Fibroblast of peridontal ligament (primary cell): ENCODE data around the gene SCRN2.

Experiments used
- DNase-seq: peaks from one replicate; pipeline ENCODE4 v3.0.0-alpha.2; 2010; ENCODE audit errors: extremely low read depth

The SCRN2 gene

GRCh38 chr17:47806913-47807255 is 34.2 kb downstream of the SCRN2 start:
- DNase-seq = no peak

DNA sequence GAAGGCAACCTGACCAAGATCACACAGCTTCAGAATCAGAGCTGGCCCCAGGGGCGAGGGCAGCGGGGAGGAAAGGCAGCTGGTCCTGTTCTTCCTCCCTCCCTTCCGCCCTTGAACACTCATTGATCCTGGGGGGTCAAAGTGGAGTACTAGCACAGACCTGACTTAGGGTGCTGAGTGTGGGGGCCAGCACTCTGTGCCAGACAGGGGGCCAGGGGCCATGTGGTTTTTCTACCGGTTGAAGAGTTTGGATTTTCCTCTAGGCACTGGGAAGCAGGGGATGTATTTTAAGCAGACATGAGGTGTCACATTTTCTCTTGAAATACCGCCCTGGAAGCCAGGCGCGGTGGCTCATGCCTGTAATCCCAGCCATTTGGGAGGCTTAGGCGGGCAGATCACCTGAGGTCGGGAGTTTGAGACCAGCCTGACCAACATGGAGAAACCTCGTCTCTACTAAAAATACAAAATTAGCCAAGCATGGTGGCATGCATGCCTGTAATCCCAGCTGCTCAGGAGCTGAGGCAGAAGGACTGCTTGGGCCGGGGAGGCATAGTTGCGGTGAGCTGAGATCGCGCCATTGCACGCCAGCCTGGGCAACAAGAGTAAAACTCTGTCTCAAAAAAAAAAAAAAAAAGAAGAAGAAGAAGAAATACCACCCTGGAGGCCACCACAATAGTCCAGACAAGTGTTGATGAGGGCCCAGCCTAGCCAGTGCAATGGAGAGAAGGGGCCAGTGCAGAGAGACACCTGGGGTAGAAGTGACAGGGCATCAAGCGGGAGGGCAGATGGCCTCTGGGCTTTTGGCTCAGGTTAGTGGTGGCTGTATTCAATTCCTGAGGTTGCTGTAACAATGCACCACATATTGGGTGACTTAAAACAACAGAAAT is 34.8 kb downstream of the SCRN2 start:
- no peak for DNase-seq

DNA sequence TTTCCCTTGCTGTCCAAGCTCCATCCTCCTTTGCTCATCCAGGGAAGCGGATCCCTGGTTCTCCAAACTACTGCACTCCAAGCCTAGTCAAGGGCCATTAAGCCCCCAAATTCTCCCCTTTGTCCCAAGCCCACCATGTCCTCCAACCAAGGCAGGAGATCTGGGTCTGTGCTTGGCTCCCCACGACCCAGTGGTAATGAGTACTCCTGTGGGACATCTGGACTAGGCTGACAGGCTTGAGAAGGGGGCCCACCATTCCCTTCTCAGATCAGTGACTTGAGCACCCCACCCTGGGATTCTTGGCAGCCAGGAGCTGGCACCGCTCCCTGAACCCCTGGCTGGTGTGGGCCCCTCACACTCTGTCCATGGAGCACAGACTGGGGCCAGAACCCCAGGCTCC is 36.6 kb downstream of the SCRN2 start:
- no peak for DNase-seq

DNA sequence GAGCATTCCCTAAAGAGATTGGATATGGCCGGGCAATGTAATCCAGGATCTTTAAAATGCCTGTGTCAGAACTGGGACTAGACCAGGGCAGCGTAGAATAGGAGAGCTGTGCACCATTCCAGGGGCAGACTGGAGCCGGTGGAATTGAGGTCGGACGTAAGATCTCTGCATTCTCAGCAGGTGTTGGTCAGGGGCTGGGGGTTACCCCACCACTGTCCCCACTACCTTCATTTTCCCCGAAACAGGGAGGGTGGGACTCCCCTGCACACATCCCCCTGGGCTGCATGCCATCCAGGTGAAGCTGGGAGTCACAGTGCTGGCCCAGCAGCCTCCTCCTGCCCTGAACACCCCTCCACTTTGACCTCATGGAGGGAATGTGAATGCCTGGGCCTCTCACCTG is 37.3 kb downstream of the SCRN2 start:
- no peak for DNase-seq

DNA sequence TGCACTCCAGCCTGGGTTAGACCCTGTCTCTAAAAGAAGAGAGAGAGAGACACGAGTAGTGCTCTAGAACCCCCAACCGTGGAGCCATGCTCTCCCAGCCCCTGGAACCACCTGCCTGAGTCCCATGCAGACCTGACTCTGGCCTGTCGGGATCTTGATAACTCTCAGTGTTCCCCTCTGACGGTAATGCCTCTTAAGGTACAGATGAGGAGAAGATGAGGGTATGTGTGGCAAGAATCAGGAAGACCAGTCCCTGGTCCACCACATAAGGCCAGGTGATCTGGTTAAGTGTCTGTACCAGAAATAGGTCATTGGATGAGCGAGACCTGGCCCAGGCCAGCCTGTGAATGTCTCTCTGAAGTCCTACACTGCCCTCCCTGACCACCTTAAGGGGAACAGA is 37.9 kb downstream of the SCRN2 start:
- no peak for DNase-seq

DNA sequence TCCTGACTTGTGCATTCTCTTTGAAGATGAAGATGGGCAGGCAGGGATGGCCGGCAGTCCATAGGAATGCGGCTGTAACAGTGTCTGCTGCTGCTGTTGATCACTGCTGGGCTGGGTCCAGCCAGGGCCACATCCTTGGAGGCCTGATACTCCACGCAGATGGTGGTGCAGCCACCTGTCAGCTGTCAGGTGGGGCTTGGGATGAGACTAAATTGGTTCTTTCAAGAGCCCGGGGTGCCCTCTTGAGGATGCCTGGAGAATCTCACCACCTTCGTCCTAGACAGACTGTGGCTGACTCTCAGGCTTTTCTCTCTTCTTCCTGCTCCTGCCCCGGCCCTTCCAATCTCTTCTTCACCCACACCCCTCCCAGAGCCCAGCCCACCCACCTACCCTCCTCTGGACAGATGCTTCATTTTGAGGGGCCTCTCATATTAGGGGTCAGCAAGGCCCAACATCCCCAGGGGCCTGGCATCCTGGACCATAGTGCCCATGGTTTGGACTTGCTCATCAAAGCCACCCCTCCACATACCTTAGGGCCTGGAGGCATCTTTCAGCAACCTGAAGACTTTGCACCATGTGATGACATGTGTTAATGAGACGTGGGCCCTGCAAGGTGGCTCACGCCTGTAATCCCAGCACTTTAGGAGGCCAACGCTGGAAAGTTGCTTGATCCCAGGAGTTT is 38.6 kb downstream of the SCRN2 start:
- peak; percentile 35 for DNase-seq

GRCh38 chr17:47801906-47802305 is 39.2 kb downstream of the SCRN2 start:
- no peak for DNase-seq

GRCh38 chr17:47801176-47801765 is 39.8 kb downstream of the SCRN2 start:
- no peak for DNase-seq

- DNase-seq = no peak
Measured at GRCh38 chr17:47800686-47801085, 40.4 kb downstream of the SCRN2 start.

DNA sequence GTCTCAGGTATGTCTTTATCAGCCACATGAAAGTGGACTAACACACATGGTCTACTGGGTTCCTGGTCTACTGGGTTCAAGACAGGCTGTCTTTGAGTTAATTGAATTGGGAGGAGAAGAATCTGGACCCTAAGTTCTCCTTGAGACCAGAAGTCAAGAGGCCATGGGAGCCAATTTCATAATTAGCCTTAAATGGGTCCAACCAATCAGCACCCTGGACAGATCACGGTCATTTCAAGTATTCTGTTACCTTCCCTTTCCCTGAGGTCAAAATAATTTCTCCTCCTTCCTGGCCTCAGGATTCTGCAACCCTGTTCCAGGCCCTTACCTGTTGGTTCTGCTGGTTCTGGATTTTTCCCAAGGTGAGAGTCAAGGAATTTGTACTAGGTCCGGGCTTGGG is 43.3 kb downstream of the SCRN2 start:
- peak; percentile 8 for DNase-seq

DNA sequence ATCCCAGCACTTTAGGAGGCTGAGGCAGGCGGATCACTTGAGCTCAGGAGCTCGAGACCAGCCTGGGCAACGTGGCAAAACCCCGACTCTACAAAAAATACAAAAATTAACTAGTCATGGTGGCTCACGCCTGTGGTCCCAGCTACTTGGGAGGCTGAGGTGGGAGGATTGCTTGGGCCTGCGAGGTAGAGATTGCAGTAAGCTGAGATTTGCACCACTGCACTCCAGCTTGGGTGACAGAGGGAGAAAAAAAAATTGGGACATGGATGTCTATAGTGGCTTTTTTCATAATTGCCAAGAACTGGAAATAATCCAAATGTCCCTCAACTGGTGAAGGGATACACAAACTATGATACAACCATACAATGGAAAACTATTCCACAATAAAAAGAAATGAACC is 48.1 kb downstream of the SCRN2 start:
- no peak for DNase-seq

DNA sequence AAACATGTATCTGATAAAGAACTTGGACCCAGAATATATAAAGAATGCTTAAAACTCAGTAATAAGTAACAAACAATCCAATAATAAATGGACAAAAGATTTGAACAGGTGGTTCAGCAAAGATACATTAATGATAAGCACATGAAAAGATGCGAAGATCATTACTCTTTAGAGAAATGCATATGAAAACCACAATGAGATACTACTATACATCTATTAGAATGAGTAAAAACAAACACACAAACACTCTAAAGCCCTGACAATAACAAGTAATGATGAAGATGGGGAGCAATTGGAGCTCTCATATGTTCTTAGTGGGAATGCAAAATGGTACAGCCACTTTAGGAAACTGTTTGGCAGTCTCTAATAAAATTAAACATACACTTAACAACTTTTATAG is 48.6 kb downstream of the SCRN2 start:
- DNase-seq = no peak

GRCh38 chr17:47791025-47791424 is 50.0 kb downstream of the SCRN2 start:
- no peak for DNase-seq

- peak; percentile 25 for DNase-seq
Measured at GRCh38 chr17:47789611-47790561, 51.2 kb downstream of the SCRN2 start.
